ENCODE data around the gene RIT2. TPM values are rescaled to one million over a fixed set of nuclear protein-coding genes. Genes with fewer than 3 reads are reported as not detected.

RIT2 gene
- polyA plus RNA-seq, 1 experiment = not detected

GRCh38 chr18:42784632-42785031, 330.9 kb downstream of the RIT2 start:
- no peaks in the 10 kb centered on the region for H3K27me3 ChIP-seq (ENCODE audit: control insufficient read depth, insufficient read depth, low read length)
- ChIA-PET POLR2A (no interaction called here), CTCF (interaction anchor here (0.7 kb wide), 1 partner anchor 13 kb away, joined by 4 read pairs; no protein-coding TSS in a partner anchor)
- H3K4me3 ChIP-seq (ENCODE audit: low read depth, low read length) = no peak overlapping the region
- no peak for TF ChIP-seq CTCF (IDR thresholded peaks at IDR 0.05; ENCODE audit: low read depth, low read length)
- no peak overlapping the region for H3K27ac ChIP-seq (ENCODE audit: low read depth, low read length)
- DNase-seq (ENCODE audit: low read depth, low spot score) = no peak
- peaks cover 2% of the 10 kb centered on the region; the same call in 1 of the 2 replicates for H3K9me3 ChIP-seq (ENCODE audit: control insufficient read depth, insufficient read depth, low read length)

GRCh38 chr18:42782929-42783328, 332.6 kb downstream of the RIT2 start:
- no peak for TF ChIP-seq CTCF (IDR thresholded peaks at IDR 0.05; ENCODE audit: low read depth, low read length)
- Histone ChIP-seq H3K4me3 (ENCODE audit: low read depth, low read length) (no peak overlapping the region), H3K9me3 (ENCODE audit: control insufficient read depth, insufficient read depth, low read length) (peaks cover 2% of the 10 kb centered on the region; the same call in 1 of the 2 replicates), H3K27ac (ENCODE audit: low read depth, low read length) (no peak overlapping the region), H3K27me3 (ENCODE audit: control insufficient read depth, insufficient read depth, low read length) (no peaks in the 10 kb centered on the region)
- ChIA-PET POLR2A (no interaction called here), CTCF (no interaction called here)
- no peak for DNase-seq (ENCODE audit: low read depth, low spot score)

GRCh38 chr18:42781298-42781815, 334.1 kb downstream of the RIT2 start:
- ChIA-PET CTCF (no interaction called here), POLR2A (no interaction called here)
- DNase-seq (ENCODE audit: low read depth, low spot score) = no peak
- no peak for TF ChIP-seq CTCF (IDR thresholded peaks at IDR 0.05; ENCODE audit: low read depth, low read length)
- H3K27me3 ChIP-seq (ENCODE audit: control insufficient read depth, insufficient read depth, low read length) = no peaks in the 10 kb centered on the region
- H3K9me3 ChIP-seq (ENCODE audit: control insufficient read depth, insufficient read depth, low read length) = peaks cover 2% of the 10 kb centered on the region; the same call in 1 of the 2 replicates
- H3K4me3 ChIP-seq (ENCODE audit: low read depth, low read length) = no peak overlapping the region
- H3K27ac ChIP-seq (ENCODE audit: low read depth, low read length) = no peak overlapping the region

- no peaks in the 10 kb centered on the region for H3K27me3 ChIP-seq (ENCODE audit: control insufficient read depth, insufficient read depth, low read length)
- TF ChIP-seq CTCF (IDR thresholded peaks at IDR 0.05; ENCODE audit: low read depth, low read length) = no peak
- no peak for DNase-seq (ENCODE audit: low read depth, low spot score)
- no peak overlapping the region for H3K4me3 ChIP-seq (ENCODE audit: low read depth, low read length)
- CTCF ChIA-PET = no interaction called here
- H3K9me3 ChIP-seq (ENCODE audit: control insufficient read depth, insufficient read depth, low read length) = peaks cover 2% of the 10 kb centered on the region
- POLR2A ChIA-PET = no interaction called here
- H3K27ac ChIP-seq (ENCODE audit: low read depth, low read length) = no peak overlapping the region
These were observed 335.3 kb downstream of the RIT2 start for GRCh38 chr18:42780171-42780570.

- TF ChIP-seq CTCF (IDR thresholded peaks at IDR 0.05; ENCODE audit: low read depth, low read length) = no peak
- H3K27ac ChIP-seq (ENCODE audit: low read depth, low read length) = no peak overlapping the region
- peaks cover 2% of the 10 kb centered on the region for H3K9me3 ChIP-seq (ENCODE audit: control insufficient read depth, insufficient read depth, low read length)
- ChIA-PET POLR2A (no interaction called here), CTCF (no interaction called here)
- no peaks in the 10 kb centered on the region for H3K27me3 ChIP-seq (ENCODE audit: control insufficient read depth, insufficient read depth, low read length)
- DNase-seq (ENCODE audit: low read depth, low spot score) = no peak
- H3K4me3 ChIP-seq (ENCODE audit: low read depth, low read length) = no peak overlapping the region
These were observed 336.9 kb downstream of the RIT2 start for GRCh38 chr18:42778445-42779042.

All from AG04450 (cell line).